NCI-H345 (cell line): ENCODE results near the gene PPP2R2D.

Experiments used
- DNase-seq: peaks from one replicate; lab custom pipeline; 2025; lab: John Stamatoyannopoulos, UW

PPP2R2D gene

DNA sequence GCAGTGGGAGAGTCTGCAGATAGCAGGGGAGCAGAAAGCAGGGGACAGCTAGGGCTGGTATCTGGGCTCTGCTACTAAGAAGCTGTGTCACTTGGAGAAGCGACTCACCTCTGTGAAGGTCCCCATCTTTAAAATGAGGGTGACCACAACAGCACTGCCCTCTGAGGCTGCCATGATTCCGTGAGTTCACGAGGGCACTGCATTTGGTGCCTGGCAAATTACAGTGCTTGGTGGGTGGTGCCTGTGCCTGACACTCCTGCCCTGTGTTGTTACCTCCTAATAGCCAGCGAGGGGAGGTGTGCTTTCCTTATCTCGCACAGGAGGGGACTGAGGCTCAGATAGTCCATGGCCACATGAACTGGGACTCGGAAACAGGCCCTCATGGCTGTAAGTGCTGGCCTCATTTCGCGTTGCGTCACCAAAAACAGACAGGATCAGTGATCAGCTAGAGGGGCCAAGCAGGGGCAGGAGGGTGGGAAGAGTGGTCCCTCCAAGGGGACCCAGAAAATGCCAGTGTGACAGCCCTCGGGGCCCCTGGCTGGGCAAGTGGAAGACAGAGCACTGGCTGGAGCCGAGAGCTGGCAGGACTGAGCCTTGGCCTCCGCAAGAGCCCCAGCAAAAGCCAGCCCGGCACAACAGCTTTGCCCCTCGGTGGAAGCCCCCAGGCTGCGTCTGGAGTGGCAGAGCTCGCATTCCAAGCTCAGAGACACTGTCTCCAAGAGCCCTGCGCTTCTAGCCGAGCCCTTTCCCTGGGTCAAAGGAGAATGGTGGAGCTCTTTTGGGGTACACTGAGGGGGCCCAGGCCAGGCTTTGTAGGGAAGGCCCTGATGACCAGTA is 98.3 kb downstream of the PPP2R2D start:
- DNase-seq = no peak

GRCh38 chr10:132001238-132001972 is 100.6 kb downstream of the PPP2R2D start:
- peak; percentile 18 for DNase-seq

- no peak for DNase-seq
Observed at GRCh38 chr10:132002004-132002403, 101.2 kb downstream of the PPP2R2D start.

GRCh38 chr10:132003282-132003924 is 102.6 kb downstream of the PPP2R2D start:
- DNase-seq = no peak

DNA sequence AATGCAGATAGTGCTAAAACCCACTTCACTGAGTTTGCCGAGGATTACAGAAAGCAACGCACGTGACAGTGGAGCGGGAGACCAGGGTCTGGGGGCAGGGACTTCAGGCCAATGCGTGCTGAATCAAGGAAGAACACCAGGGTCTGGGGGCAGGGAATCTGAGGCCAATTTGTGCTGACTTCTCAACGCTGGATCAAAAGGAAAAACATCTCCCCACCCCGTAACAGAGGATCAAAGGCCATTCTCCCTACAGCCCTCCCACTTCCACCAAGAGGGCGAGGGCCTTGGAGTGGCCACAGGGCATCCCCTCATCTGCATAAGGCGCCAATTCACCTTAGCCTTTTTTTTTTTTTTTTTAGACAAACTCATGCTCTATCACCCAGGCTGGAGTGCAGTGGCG is 103.2 kb downstream of the PPP2R2D start:
- no peak for DNase-seq

DNA sequence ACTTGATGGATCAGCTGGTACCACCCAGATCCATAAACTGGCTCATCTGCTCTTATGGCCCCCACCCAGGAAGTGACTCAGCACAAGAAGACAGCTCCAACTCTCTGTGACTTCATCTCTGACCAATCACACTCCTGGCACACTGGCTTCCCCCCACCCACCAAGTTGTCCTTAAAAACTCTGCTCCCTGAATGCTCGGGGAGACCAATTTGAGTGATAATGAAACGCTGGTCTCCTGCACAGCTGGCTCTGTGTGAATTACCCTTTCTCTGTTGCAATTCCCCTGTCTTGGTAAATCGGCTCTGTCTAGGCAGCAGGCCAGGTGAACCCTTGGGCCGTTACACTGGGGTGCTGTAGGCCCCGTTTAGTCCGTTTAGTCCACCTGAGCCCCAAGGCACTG is 104.3 kb downstream of the PPP2R2D start:
- DNase-seq = no peak

DNA sequence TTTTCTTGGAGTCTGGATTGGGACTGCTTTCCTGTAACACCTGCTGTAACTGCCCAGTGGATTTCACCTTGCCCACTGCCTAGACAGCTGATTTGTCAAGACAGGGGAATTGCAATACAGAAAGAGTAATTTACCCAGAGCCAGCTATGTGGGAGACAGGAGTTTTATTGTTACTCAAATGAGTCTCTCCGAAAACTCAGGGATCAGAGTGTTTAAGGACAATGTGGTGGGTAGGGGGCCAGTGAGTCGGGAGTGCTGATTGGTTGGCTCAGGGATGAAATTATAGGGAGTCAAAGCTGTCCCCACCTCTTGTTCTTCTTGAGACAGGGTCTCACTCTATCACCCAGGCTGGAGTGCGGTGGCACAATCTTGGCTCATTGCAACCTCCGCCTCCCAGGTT is 106.2 kb downstream of the PPP2R2D start:
- no peak for DNase-seq

DNA sequence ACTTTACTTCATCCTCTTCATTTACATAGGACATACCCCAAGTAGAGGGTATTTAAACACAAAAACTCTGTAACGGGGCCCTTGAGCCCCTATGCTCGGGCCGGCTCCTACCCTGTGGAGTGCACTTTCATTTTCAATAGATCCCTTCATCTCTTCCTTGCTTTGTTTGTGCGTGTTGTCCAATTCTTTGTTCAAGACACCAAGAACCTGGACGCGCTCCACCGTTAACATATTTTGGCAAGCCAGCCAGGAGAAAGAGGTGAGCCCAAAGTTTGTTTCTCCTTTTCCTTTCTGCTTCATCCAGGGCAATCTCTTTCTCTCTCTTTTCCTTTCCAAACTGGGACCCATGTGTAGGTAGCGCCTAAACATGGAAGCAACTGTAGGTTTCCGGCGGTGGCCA is 106.9 kb downstream of the PPP2R2D start:
- DNase-seq = no peak
